Neural cell (in vitro differentiated cells): ENCODE measurements around the gene DUSP2.
"Not testable (repeated sequence)": the region's sequence is repeated elsewhere in the genome, so short reads cannot be mapped to it uniquely, and the experiment has no call there.

Source experiments
- CTCF ChIP-seq: fragments of 450-650 bp; IDR thresholded peaks from 2 replicates; pipeline ENCODE4 v1.5.1; 2014; ENCODE audit warnings: antibody characterized with exemption, mild to moderate bottlenecking, moderate library complexity; ENCODE audit not compliant: poor library complexity, severe bottlenecking
- EP300 ChIP-seq: fragments of 450-650 bp; conservative IDR thresholded peaks from 2 replicates; pipeline ENCODE4 v1.6.1; 2014; ENCODE audit warnings: antibody characterized with exemption, mild to moderate bottlenecking, moderate library complexity; ENCODE audit not compliant: poor library complexity, severe bottlenecking
- EZH2 ChIP-seq: fragments of 200-600, 300-800 bp; shearing (Covaris generic), sonication (generic); IDR thresholded peaks from 2 replicates; pipeline ENCODE4 v1.6.1; 2014; ENCODE audit warnings: antibody characterized with exemption, low read length, borderline replicate concordance, mild to moderate bottlenecking; ENCODE audit not compliant: insufficient read depth, poor library complexity, severe bottlenecking
- MXI1 ChIP-seq: fragments of 450-650 bp; conservative IDR thresholded peaks from 2 replicates; pipeline ENCODE4 v1.6.1; 2014; ENCODE audit warnings: antibody characterized with exemption, mild to moderate bottlenecking; ENCODE audit not compliant: poor library complexity, severe bottlenecking
- POLR2AphosphoS5 ChIP-seq: IDR thresholded peaks from 2 replicates; pipeline ENCODE4 v1.6.1; 2012
- RAD21 ChIP-seq: fragments of 450-650 bp; conservative IDR thresholded peaks from 2 replicates; pipeline ENCODE4 v1.6.1; 2014; ENCODE audit warnings: antibody characterized with exemption, mild to moderate bottlenecking, moderate library complexity
- REST ChIP-seq: IDR thresholded peaks from 2 replicates; pipeline ENCODE4 v1.6.1; 2012; ENCODE audit warnings: borderline replicate concordance
- SMC3 ChIP-seq: fragments of 450-650 bp; conservative IDR thresholded peaks from 2 replicates; pipeline ENCODE4 v1.6.1; 2014; ENCODE audit warnings: antibody characterized with exemption, mild to moderate bottlenecking, moderate library complexity; ENCODE audit not compliant: poor library complexity
- TAF1 ChIP-seq: IDR thresholded peaks from 2 replicates; pipeline ENCODE4 v1.6.1; 2012; ENCODE audit warnings: low read depth

- not testable (repeated sequence) for TF ChIP-seq CTCF, RAD21, POLR2AphosphoS5, REST, SMC3, EP300, EZH2, TAF1, MXI1
These were observed 3.6 kb downstream of the DUSP2 start for GRCh38 chr2:96141624-96141967.
